Thyroid gland (tissue), 4 donors: ENCODE data around the gene DCST1.

ENCODE experiments used
- CTCF ChIP-seq, 6 experiments: fragments of 200-600 bp in 3 of 6; fragments of 450-650 bp in 3 of 6; sonication (generic) in 3 of 6; IDR thresholded peaks; one replicate each; pipeline ENCODE4 v1.5.1; 2016 to 2019; ENCODE audit warnings: antibody characterized with exemption in 6 of 6, mild to moderate bottlenecking in 2 of 6, inconsistent platforms in 1 of 6, moderate library complexity in 1 of 6
- POLR2A ChIP-seq, 2 donors: fragments of 450-650 bp; IDR thresholded peaks; one replicate each; pipeline ENCODE4 v1.6.1; 2017; ENCODE audit warnings: antibody characterized with exemption in 2 of 2, mild to moderate bottlenecking in 2 of 2, moderate library complexity in 1 of 2

- TF ChIP-seq CTCF (IDR thresholded peaks at IDR 0.05) (no peak), POLR2A (IDR thresholded peaks at IDR 0.05) (no peak)
These were observed 58.5 kb downstream of the DCST1 start for GRCh38 chr1:155092131-155092530.
